Activated naive CD8-positive, alpha-beta T cell (primary cell): ENCODE results near the gene CCDC12.
"Not testable (repeated sequence)": the region's sequence is repeated elsewhere in the genome, so short reads cannot be mapped to it uniquely, and the experiment has no call there.

ENCODE experiments used
- H3K27ac Mint-ChIP-seq: one replicate; pipeline ENCODE4 v1.8.0; 2021; ENCODE audit warnings: mixed read lengths
- H3K27me3 Mint-ChIP-seq: one replicate; pipeline ENCODE4 v1.8.0; 2021; ENCODE audit warnings: mixed read lengths
- H3K36me3 Mint-ChIP-seq: one replicate; pipeline ENCODE4 v1.8.0; 2021; ENCODE audit warnings: mixed read lengths
- H3K4me1 Mint-ChIP-seq: one replicate; pipeline ENCODE4 v1.8.0; 2021; ENCODE audit warnings: low read depth, mixed read lengths
- H3K4me3 Mint-ChIP-seq: one replicate; pipeline ENCODE4 v1.8.0; 2021; ENCODE audit warnings: mild to moderate bottlenecking, mixed read lengths
- H3K9me3 Mint-ChIP-seq: one replicate; pipeline ENCODE4 v1.8.0; 2021; ENCODE audit warnings: low read depth, mixed read lengths

The CCDC12 gene

GRCh38 chr3:46964038-46964590 lies 12.4 kb downstream of the CCDC12 start:
- H3K9me3 Mint-ChIP-seq, H3K27ac Mint-ChIP-seq, H3K36me3 Mint-ChIP-seq, H3K4me3 Mint-ChIP-seq, H3K27me3 Mint-ChIP-seq: not testable (repeated sequence)
- peaks cover 87% of the 10 kb centered on the region for H3K4me1 Mint-ChIP-seq

GRCh38 chr3:46962990-46963389 lies 13.6 kb downstream of the CCDC12 start:
- no peaks in the 10 kb centered on the region for H3K9me3 Mint-ChIP-seq
- H3K4me1 Mint-ChIP-seq, result peaks cover 87% of the 10 kb centered on the region
- H3K36me3 Mint-ChIP-seq, result peaks cover 9% of the 10 kb centered on the region
- H3K27me3 Mint-ChIP-seq, result no peaks in the 10 kb centered on the region
- H3K4me3 Mint-ChIP-seq, result no peak overlapping the region
- peak overlapping the region; percentile 41 for H3K27ac Mint-ChIP-seq

GRCh38 chr3:46962427-46962826 lies 14.1 kb downstream of the CCDC12 start:
- peak overlapping the region; percentile 41 for H3K27ac Mint-ChIP-seq
- H3K4me1 Mint-ChIP-seq, result peaks cover 83% of the 10 kb centered on the region
- no peaks in the 10 kb centered on the region for H3K27me3 Mint-ChIP-seq
- peaks cover 9% of the 10 kb centered on the region for H3K36me3 Mint-ChIP-seq
- H3K9me3 Mint-ChIP-seq, result no peaks in the 10 kb centered on the region
- no peak overlapping the region for H3K4me3 Mint-ChIP-seq

- H3K27me3 Mint-ChIP-seq, result no peaks in the 10 kb centered on the region
- H3K27ac Mint-ChIP-seq, result peak overlapping the region; percentile 97
- H3K36me3 Mint-ChIP-seq, result peaks cover 7% of the 10 kb centered on the region
- no peaks in the 10 kb centered on the region for H3K9me3 Mint-ChIP-seq
- H3K4me1 Mint-ChIP-seq, result peaks cover 82% of the 10 kb centered on the region
- peak overlapping the region; percentile 78 for H3K4me3 Mint-ChIP-seq
These were observed 15.7 kb downstream of the CCDC12 start for GRCh38 chr3:46960835-46961234.

- H3K4me3 Mint-ChIP-seq, result peak overlapping the region; percentile 78
- H3K27ac Mint-ChIP-seq, result peak overlapping the region; percentile 97
- H3K9me3 Mint-ChIP-seq, result no peaks in the 10 kb centered on the region
- H3K27me3 Mint-ChIP-seq, result no peaks in the 10 kb centered on the region
- peaks cover 6% of the 10 kb centered on the region for H3K36me3 Mint-ChIP-seq
- H3K4me1 Mint-ChIP-seq, result peaks cover 82% of the 10 kb centered on the region
These were observed 16.4 kb downstream of the CCDC12 start for GRCh38 chr3:46960081-46960701.

- peaks cover 6% of the 10 kb centered on the region for H3K36me3 Mint-ChIP-seq
- H3K4me3 Mint-ChIP-seq, result peak overlapping the region; percentile 78
- peaks cover 89% of the 10 kb centered on the region for H3K4me1 Mint-ChIP-seq
- peak overlapping the region; percentile 97 for H3K27ac Mint-ChIP-seq
- no peaks in the 10 kb centered on the region for H3K9me3 Mint-ChIP-seq
- no peaks in the 10 kb centered on the region for H3K27me3 Mint-ChIP-seq
These were observed 17.4 kb downstream of the CCDC12 start for GRCh38 chr3:46959161-46959511.

GRCh38 chr3:46958467-46959160 lies 17.9 kb downstream of the CCDC12 start:
- no peaks in the 10 kb centered on the region for H3K9me3 Mint-ChIP-seq
- peaks cover 94% of the 10 kb centered on the region for H3K4me1 Mint-ChIP-seq
- peak overlapping the region; percentile 78 for H3K4me3 Mint-ChIP-seq
- H3K27me3 Mint-ChIP-seq, result no peaks in the 10 kb centered on the region
- peak overlapping the region; percentile 97 for H3K27ac Mint-ChIP-seq
- H3K36me3 Mint-ChIP-seq, result peaks cover 6% of the 10 kb centered on the region

- Mint-ChIP-seq H3K36me3 (peaks cover 5% of the 10 kb centered on the region), H3K27ac (peak overlapping the region; percentile 89), H3K27me3 (no peaks in the 10 kb centered on the region), H3K4me3 (peak overlapping the region; percentile 20), H3K4me1 (peaks cover 96% of the 10 kb centered on the region), H3K9me3 (no peaks in the 10 kb centered on the region)
These were observed 19.3 kb downstream of the CCDC12 start for GRCh38 chr3:46957092-46957820.

GRCh38 chr3:46955801-46956259 lies 20.7 kb downstream of the CCDC12 start:
- peaks cover 90% of the 10 kb centered on the region for H3K4me1 Mint-ChIP-seq
- H3K9me3 Mint-ChIP-seq, result no peaks in the 10 kb centered on the region
- peak overlapping the region; percentile 89 for H3K27ac Mint-ChIP-seq
- H3K4me3 Mint-ChIP-seq, result peak overlapping the region; percentile 68
- H3K36me3 Mint-ChIP-seq, result peaks cover 3% of the 10 kb centered on the region
- H3K27me3 Mint-ChIP-seq, result no peaks in the 10 kb centered on the region

GRCh38 chr3:46955157-46955556 lies 21.4 kb downstream of the CCDC12 start:
- Mint-ChIP-seq H3K27ac (peak overlapping the region; percentile 89), H3K4me3 (peak overlapping the region; percentile 68), H3K9me3 (no peaks in the 10 kb centered on the region), H3K4me1 (peaks cover 88% of the 10 kb centered on the region), H3K27me3 (no peaks in the 10 kb centered on the region), H3K36me3 (peaks cover 3% of the 10 kb centered on the region)

GRCh38 chr3:46954178-46954577 lies 22.4 kb downstream of the CCDC12 start:
- H3K9me3 Mint-ChIP-seq, result no peaks in the 10 kb centered on the region
- H3K4me3 Mint-ChIP-seq, result peak overlapping the region; percentile 75
- peak overlapping the region; percentile 88 for H3K27ac Mint-ChIP-seq
- H3K4me1 Mint-ChIP-seq, result peaks cover 84% of the 10 kb centered on the region
- no peaks in the 10 kb centered on the region for H3K27me3 Mint-ChIP-seq
- H3K36me3 Mint-ChIP-seq, result peaks cover 3% of the 10 kb centered on the region

GRCh38 chr3:46953234-46954010 lies 23.1 kb downstream of the CCDC12 start:
- peak overlapping the region; percentile 75 for H3K4me3 Mint-ChIP-seq
- peaks cover 84% of the 10 kb centered on the region for H3K4me1 Mint-ChIP-seq
- H3K27me3 Mint-ChIP-seq, result no peaks in the 10 kb centered on the region
- peak overlapping the region; percentile 88 for H3K27ac Mint-ChIP-seq
- no peaks in the 10 kb centered on the region for H3K9me3 Mint-ChIP-seq
- peaks cover 3% of the 10 kb centered on the region for H3K36me3 Mint-ChIP-seq

GRCh38 chr3:46952813-46953212 lies 23.7 kb downstream of the CCDC12 start:
- H3K9me3 Mint-ChIP-seq, result no peaks in the 10 kb centered on the region
- H3K27me3 Mint-ChIP-seq, result no peaks in the 10 kb centered on the region
- H3K4me3 Mint-ChIP-seq, result peak overlapping the region; percentile 75
- H3K36me3 Mint-ChIP-seq, result peaks cover 3% of the 10 kb centered on the region
- H3K27ac Mint-ChIP-seq, result peak overlapping the region; percentile 88
- peaks cover 84% of the 10 kb centered on the region for H3K4me1 Mint-ChIP-seq

GRCh38 chr3:46950650-46951241 lies 25.8 kb downstream of the CCDC12 start:
- Mint-ChIP-seq H3K27ac (peak overlapping the region; percentile 41), H3K4me1 (peaks cover 88% of the 10 kb centered on the region), H3K36me3 (peaks cover 7% of the 10 kb centered on the region), H3K27me3 (no peaks in the 10 kb centered on the region), H3K9me3 (no peaks in the 10 kb centered on the region), H3K4me3 (no peak overlapping the region)
